ENCODE results near the gene GPR155.
"Not testable (repeated sequence)": the region's sequence is repeated elsewhere in the genome, so short reads cannot be mapped to it uniquely, and the experiment has no call there.

DNA sequence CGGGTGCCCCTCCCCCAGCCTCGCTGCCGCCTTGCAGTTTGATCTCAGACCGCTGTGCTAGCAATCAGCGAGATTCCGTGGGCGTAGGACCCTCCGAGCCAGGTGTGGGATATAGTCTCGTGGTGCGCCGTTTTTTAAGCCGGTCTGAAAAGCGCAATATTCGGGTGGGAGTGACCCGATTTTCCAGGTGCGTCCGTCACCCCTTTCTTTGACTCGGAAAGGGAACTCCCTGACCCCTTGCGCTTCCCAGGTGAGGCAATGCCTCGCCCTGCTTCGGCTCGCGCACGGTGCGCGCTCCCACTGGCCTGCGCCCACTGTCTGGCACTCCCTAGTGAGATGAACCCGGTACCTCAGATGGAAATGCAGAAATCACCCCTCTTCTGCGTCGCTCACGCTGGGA lies 76.8 kb downstream of the GPR155 start:
- TF ChIP-seq, protein P1, sequence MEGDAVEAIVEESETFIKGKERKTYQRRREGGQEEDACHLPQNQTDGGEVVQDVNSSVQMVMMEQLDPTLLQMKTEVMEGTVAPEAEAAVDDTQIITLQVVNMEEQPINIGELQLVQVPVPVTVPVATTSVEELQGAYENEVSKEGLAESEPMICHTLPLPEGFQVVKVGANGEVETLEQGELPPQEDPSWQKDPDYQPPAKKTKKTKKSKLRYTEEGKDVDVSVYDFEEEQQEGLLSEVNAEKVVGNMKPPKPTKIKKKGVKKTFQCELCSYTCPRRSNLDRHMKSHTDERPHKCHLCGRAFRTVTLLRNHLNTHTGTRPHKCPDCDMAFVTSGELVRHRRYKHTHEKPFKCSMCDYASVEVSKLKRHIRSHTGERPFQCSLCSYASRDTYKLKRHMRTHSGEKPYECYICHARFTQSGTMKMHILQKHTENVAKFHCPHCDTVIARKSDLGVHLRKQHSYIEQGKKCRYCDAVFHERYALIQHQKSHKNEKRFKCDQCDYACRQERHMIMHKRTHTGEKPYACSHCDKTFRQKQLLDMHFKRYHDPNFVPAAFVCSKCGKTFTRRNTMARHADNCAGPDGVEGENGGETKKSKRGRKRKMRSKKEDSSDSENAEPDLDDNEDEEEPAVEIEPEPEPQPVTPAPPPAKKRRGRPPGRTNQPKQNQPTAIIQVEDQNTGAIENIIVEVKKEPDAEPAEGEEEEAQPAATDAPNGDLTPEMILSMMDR (conservative IDR thresholded peaks at IDR 0.05; ENCODE audit: low read length): not testable (repeated sequence)
- TF ChIP-seq EZH2phosphoT487 (IDR thresholded peaks at IDR 0.05; ENCODE audit: borderline replicate concordance, low read depth, low read length): not testable (repeated sequence)
